ENCODE results near the gene USF3.

USF3 gene

GRCh38 chr3:113620091-113620490 lies 76.4 kb downstream of the USF3 start:
- Histone ChIP-seq H3K4me2 (peak overlapping the region in 8 of 11 experiments; percentile 12 to 75 (median 58); a peak in 15 of 22 replicates), H3K27me3 (no peaks in the 10 kb centered on the region), H3K27ac (peak overlapping the region in 4 of 11 experiments; percentile 13 to 30 (median 22); a peak in 2 of 22 replicates), H3K4me1 (peaks cover 0 to 11% (median 8%) of the 10 kb centered on the region in 10 experiments; a peak in 15 of 20 replicates), H4K20me1 (no peaks in the 10 kb centered on the region), H3K4me3 (no peak overlapping the region), H3K36me3 (no peaks in the 10 kb centered on the region), H3K9me3 (replicated peaks in 1 of 11) (no peaks in the 10 kb centered on the region), H3K9ac (no peak overlapping the region)
- no peak for TF ChIP-seq Cebpa-rat (IDR thresholded peaks at IDR 0.05)

- Histone ChIP-seq H3K4me1 (peaks cover 0 to 11% (median 8%) of the 10 kb centered on the region in 10 experiments; a peak in 15 of 20 replicates), H3K27me3 (no peaks in the 10 kb centered on the region), H3K36me3 (no peaks in the 10 kb centered on the region), H3K4me2 (no peak overlapping the region), H3K27ac (no peak overlapping the region), H4K20me1 (no peaks in the 10 kb centered on the region), H3K9ac (no peak overlapping the region), H3K4me3 (no peak overlapping the region), H3K9me3 (replicated peaks in 1 of 11) (no peaks in the 10 kb centered on the region)
- no peak for TF ChIP-seq Cebpa-rat (IDR thresholded peaks at IDR 0.05)
Measured at GRCh38 chr3:113617726-113618125, 78.7 kb downstream of the USF3 start.

GRCh38 chr3:113615976-113616375 lies 80.5 kb downstream of the USF3 start:
- Histone ChIP-seq H3K4me2 (no peak overlapping the region), H3K27ac (no peak overlapping the region), H3K9me3 (replicated peaks in 1 of 11) (no peaks in the 10 kb centered on the region), H3K9ac (no peak overlapping the region), H4K20me1 (no peaks in the 10 kb centered on the region), H3K27me3 (no peaks in the 10 kb centered on the region), H3K4me1 (peaks cover 0 to 11% (median 8%) of the 10 kb centered on the region in 10 experiments; a peak in 15 of 20 replicates), H3K4me3 (no peak overlapping the region), H3K36me3 (no peaks in the 10 kb centered on the region)
- no peak for TF ChIP-seq Cebpa-rat (IDR thresholded peaks at IDR 0.05)

GRCh38 chr3:113614402-113614801 lies 82.0 kb downstream of the USF3 start:
- Histone ChIP-seq H4K20me1 (no peaks in the 10 kb centered on the region), H3K27me3 (no peaks in the 10 kb centered on the region), H3K36me3 (no peaks in the 10 kb centered on the region), H3K4me3 (no peak overlapping the region), H3K4me2 (peak overlapping the region in 2 of 11 experiments; percentile 4 to 9; a peak in 2 of 22 replicates), H3K4me1 (0 out of 20 replicates have a peak, but pooled peaks cover 0 to 2% (median 0%) of the 10 kb centered on the region in 10 experiments), H3K9ac (no peak overlapping the region), H3K27ac (no peak overlapping the region), H3K9me3 (replicated peaks in 1 of 11) (no peaks in the 10 kb centered on the region)
- TF ChIP-seq Cebpa-rat (IDR thresholded peaks at IDR 0.05), result no peak

- no peak overlapping the region for H3K4me3 ChIP-seq
Measured at GRCh38 chr3:113607219-113607596, 89.2 kb downstream of the USF3 start.

GRCh38 chr3:113606539-113607218 lies 89.8 kb downstream of the USF3 start:
- H3K4me2 ChIP-seq, result peak overlapping the region; percentile 29 to 76 (median 67)
- no peaks in the 10 kb centered on the region for H3K36me3 ChIP-seq
- TF ChIP-seq Cebpa-rat (IDR thresholded peaks at IDR 0.05), result no peak
- peak overlapping the region in 5 of 11 experiments; percentile 6 to 40 (median 30); a peak in 4 of 22 replicates for H3K27ac ChIP-seq
- no peaks in the 10 kb centered on the region for H4K20me1 ChIP-seq
- H3K4me3 ChIP-seq, result no peak overlapping the region
- peaks cover 11 to 22% (median 20%) of the 10 kb centered on the region in 10 experiments for H3K4me1 ChIP-seq
- H3K9ac ChIP-seq, result no peak overlapping the region; a peak in 1 of 22 replicates
- H3K9me3 ChIP-seq (replicated peaks in 1 of 11), result no peaks in the 10 kb centered on the region
- H3K27me3 ChIP-seq, result no peaks in the 10 kb centered on the region; a peak in 1 of 22 replicates

More at GRCh38 chr3:113607219-113607596, 89.2 kb downstream of the USF3 start:
- Histone ChIP-seq H3K4me1 (peaks cover 11 to 22% (median 20%) of the 10 kb centered on the region in 10 experiments), H3K27me3 (no peaks in the 10 kb centered on the region; a peak in 1 of 22 replicates), H3K9ac (no peak overlapping the region; a peak in 1 of 22 replicates), H3K27ac (peak overlapping the region in 5 of 11 experiments; percentile 6 to 40 (median 30); a peak in 5 of 22 replicates), H3K36me3 (no peaks in the 10 kb centered on the region), H4K20me1 (no peaks in the 10 kb centered on the region), H3K4me2 (peak overlapping the region in 10 of 11 experiments; percentile 32 to 76 (median 68); a peak in 19 of 22 replicates), H3K9me3 (replicated peaks in 1 of 11) (no peaks in the 10 kb centered on the region)
- no peak for TF ChIP-seq Cebpa-rat (IDR thresholded peaks at IDR 0.05)

GRCh38 chr3:113602836-113603235 lies 93.6 kb downstream of the USF3 start:
- no peak overlapping the region for H3K27ac ChIP-seq
- H3K36me3 ChIP-seq, result no peaks in the 10 kb centered on the region
- no peaks in the 10 kb centered on the region for H3K27me3 ChIP-seq
- H3K4me1 ChIP-seq, result peaks cover 11 to 22% (median 19%) of the 10 kb centered on the region in 10 experiments
- no peak overlapping the region for H3K4me2 ChIP-seq
- TF ChIP-seq Cebpa-rat (IDR thresholded peaks at IDR 0.05), result no peak
- H4K20me1 ChIP-seq, result no peaks in the 10 kb centered on the region
- no peaks in the 10 kb centered on the region for H3K9me3 ChIP-seq (replicated peaks in 1 of 11)
- no peak overlapping the region for H3K4me3 ChIP-seq
- no peak overlapping the region for H3K9ac ChIP-seq

- Histone ChIP-seq H3K9ac (no peak overlapping the region), H3K4me2 (no peak overlapping the region), H3K27me3 (no peaks in the 10 kb centered on the region), H3K4me3 (no peak overlapping the region), H4K20me1 (no peaks in the 10 kb centered on the region), H3K4me1 (peaks cover 11 to 17% (median 14%) of the 10 kb centered on the region in 10 experiments), H3K9me3 (replicated peaks in 1 of 11) (no peaks in the 10 kb centered on the region), H3K36me3 (no peaks in the 10 kb centered on the region), H3K27ac (no peak overlapping the region)
- TF ChIP-seq Cebpa-rat (IDR thresholded peaks at IDR 0.05), result no peak
Measured at GRCh38 chr3:113602256-113602655, 94.2 kb downstream of the USF3 start.

- Histone ChIP-seq H3K9me3 (replicated peaks in 1 of 11) (no peaks in the 10 kb centered on the region), H4K20me1 (no peaks in the 10 kb centered on the region), H3K4me1 (peaks cover 1 to 6% (median 4%) of the 10 kb centered on the region in 10 experiments; a peak in 19 of 20 replicates), H3K4me3 (no peak overlapping the region), H3K27ac (no peak overlapping the region), H3K27me3 (no peaks in the 10 kb centered on the region), H3K4me2 (no peak overlapping the region), H3K9ac (no peak overlapping the region), H3K36me3 (no peaks in the 10 kb centered on the region)
- no peak for TF ChIP-seq Cebpa-rat (IDR thresholded peaks at IDR 0.05)
Measured at GRCh38 chr3:113601240-113601639, 95.2 kb downstream of the USF3 start.
